HepG2 (cell line): ENCODE data around the gene CHML.

Experiments
- CTCF ChIP-seq: sonication (generic); formaldehyde crosslinking; IDR thresholded peaks from 2 replicates; pipeline ENCODE4 v1.5.0; 2020; ENCODE audit warnings: mild to moderate bottlenecking, missing genetic modification reagents, moderate library complexity
- JUN ChIP-seq: sonication (generic); formaldehyde crosslinking; IDR thresholded peaks from 2 replicates; pipeline ENCODE4 v1.4.0; 2020; ENCODE audit warnings: mild to moderate bottlenecking, missing genetic modification reagents
- KLF9 ChIP-seq: IDR thresholded peaks from 2 replicates; pipeline ENCODE4 v1.6.1; 2016; ENCODE audit warnings: low read depth
- POLR2A ChIP-seq, 2 experiments: IDR thresholded peaks; 2 replicates each; pipeline ENCODE4 v1.6.1; 2011; ENCODE audit warnings: low read depth in 2 of 2, low read length in 2 of 2, mild to moderate bottlenecking in 1 of 2, moderate library complexity in 1 of 2; ENCODE audit not compliant: insufficient read depth in 1 of 2
- WIZ ChIP-seq: sonication (generic); formaldehyde crosslinking; IDR thresholded peaks from 2 replicates; pipeline ENCODE4 v1.5.1; 2020; ENCODE audit warnings: mild to moderate bottlenecking, missing genetic modification reagents
- ZNF552 ChIP-seq: sonication (generic); formaldehyde crosslinking; IDR thresholded peaks from 2 replicates; pipeline ENCODE4 v1.9.0; 2022; ENCODE audit warnings: missing genetic modification reagents, mild to moderate bottlenecking, borderline replicate concordance
- ZNF749 ChIP-seq: sonication (generic); formaldehyde crosslinking; IDR thresholded peaks from 2 replicates; pipeline ENCODE4 v1.8.0; 2022; ENCODE audit warnings: mild to moderate bottlenecking, missing genetic modification reagents, moderate library complexity, borderline replicate concordance
- TF ChIP-seq, protein P1 (sequence below): sonication (generic); formaldehyde crosslinking; IDR thresholded peaks from 2 replicates; pipeline ENCODE4 v1.4.0; 2020; ENCODE audit warnings: missing genetic modification reagents, mild to moderate bottlenecking, borderline replicate concordance

DNA sequence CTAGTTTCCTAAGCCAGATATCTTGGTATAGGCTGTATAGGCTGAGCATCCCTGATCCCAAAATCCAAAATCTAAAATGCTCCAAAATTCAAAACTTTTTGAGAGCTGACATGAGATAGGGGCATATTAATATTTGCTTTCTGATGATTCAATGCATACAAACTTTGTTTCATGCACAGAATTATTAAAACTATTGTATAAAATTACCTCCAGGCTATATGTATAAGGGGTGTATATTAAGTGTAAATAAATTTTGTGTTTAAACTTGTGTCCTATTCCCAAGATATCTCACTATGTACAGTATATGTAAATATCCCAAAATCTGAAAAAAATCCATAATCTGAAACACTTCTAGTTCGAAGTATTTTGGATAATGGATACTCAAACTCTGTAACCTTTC is 14.5 kb upstream of the CHML start:
- TF ChIP-seq CTCF (CRISPR knock-in tag) (no peak), POLR2A (IDR thresholded peaks at IDR 0.05; ENCODE audit: insufficient read depth in 1 of 2, low read depth in 2 of 2, low read length in 2 of 2) (no peak), ZNF749 (CRISPR knock-in tag) (no peak), JUN (CRISPR knock-in tag) (no peak), WIZ (CRISPR knock-in tag) (no peak), KLF9 (no peak), ZNF552 (no peak)
- TF ChIP-seq, protein P1, sequence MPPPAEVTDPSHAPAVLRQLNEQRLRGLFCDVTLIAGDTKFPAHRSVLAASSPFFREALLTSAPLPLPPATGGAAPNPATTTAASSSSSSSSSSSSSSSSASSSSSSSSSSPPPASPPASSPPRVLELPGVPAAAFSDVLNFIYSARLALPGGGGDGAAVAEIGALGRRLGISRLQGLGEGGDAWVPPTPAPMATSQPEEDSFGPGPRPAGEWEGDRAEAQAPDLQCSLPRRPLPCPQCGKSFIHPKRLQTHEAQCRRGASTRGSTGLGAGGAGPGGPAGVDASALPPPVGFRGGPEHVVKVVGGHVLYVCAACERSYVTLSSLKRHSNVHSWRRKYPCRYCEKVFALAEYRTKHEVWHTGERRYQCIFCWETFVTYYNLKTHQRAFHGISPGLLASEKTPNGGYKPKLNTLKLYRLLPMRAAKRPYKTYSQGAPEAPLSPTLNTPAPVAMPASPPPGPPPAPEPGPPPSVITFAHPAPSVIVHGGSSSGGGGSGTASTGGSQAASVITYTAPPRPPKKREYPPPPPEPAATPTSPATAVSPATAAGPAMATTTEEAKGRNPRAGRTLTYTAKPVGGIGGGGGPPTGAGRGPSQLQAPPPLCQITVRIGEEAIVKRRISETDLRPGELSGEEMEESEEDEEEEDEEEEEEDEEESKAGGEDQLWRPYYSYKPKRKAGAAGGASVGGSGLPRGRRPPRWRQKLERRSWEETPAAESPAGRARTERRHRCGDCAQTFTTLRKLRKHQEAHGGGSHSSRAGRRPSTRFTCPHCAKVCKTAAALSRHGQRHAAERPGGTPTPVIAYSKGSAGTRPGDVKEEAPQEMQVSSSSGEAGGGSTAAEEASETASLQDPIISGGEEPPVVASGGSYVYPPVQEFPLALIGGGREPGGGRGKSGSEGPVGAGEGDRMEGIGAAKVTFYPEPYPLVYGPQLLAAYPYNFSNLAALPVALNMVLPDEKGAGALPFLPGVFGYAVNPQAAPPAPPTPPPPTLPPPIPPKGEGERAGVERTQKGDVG (CRISPR knock-in tag) = no peak
